Activated CD8-positive, alpha-beta T cell treated with anti-CD3 and anti-CD28 coated beads, Interleukin-2, amount 10 ng/mL, durations not matched to agents 7 days and 5 days (primary cell): ENCODE measurements around the gene RNF207. TPM values are rescaled to one million over a fixed set of nuclear protein-coding genes. Genes with fewer than 3 reads are reported as not detected.

Source experiments
- ATAC-seq: fragments of 150-1000 bp; cut with Tn5 transposase; one replicate; pipeline ENCODE4 v1.10.0; 2021; ENCODE audit warnings: moderate library complexity
- CTCF ChIA-PET: fragments of 350-600 bp; sonication (Branson Sonifier 250); formaldehyde crosslinking; loops from one replicate; lab custom pipeline; 2021; ENCODE audit warnings: antibody characterized with exemption; lab: Charles Lee
- POLR2A ChIA-PET: fragments of 350-600 bp; sonication (Branson Sonifier 250); formaldehyde crosslinking; loops from one replicate; lab custom pipeline; 2021; ENCODE audit warnings: antibody characterized with exemption; lab: Charles Lee
- DNase-seq: peaks from one replicate; pipeline ENCODE4 v3.0.0-alpha.2; 2020
- H3K27ac Mint-ChIP-seq: one replicate; pipeline ENCODE4 v1.8.0; 2021; ENCODE audit warnings: mild to moderate bottlenecking, mixed read lengths
- H3K27me3 Mint-ChIP-seq: one replicate; pipeline ENCODE4 v1.8.0; 2021; ENCODE audit warnings: low read depth, mixed read lengths
- H3K36me3 Mint-ChIP-seq: one replicate; pipeline ENCODE4 v1.8.0; 2021; ENCODE audit warnings: low read depth, mixed read lengths
- H3K4me1 Mint-ChIP-seq: one replicate; pipeline ENCODE4 v1.8.0; 2021; ENCODE audit warnings: low read depth, mixed read lengths
- H3K4me3 Mint-ChIP-seq: one replicate; pipeline ENCODE4 v1.8.0; 2021; ENCODE audit warnings: mild to moderate bottlenecking, mixed read lengths
- H3K9me3 Mint-ChIP-seq: one replicate; pipeline ENCODE4 v1.8.0; 2022; ENCODE audit warnings: mixed read lengths; ENCODE audit not compliant: insufficient read depth
- total RNA-seq, 2 experiments: library from RNA; stranded (reverse); gene quantifications; one replicate each; pipeline ENCODE4 v1.2.3, GENCODE V29; 2021

RNF207 gene
- total RNA-seq, 2 experiments from 2014 or later = 1.6 to 2.0 TPM

DNA sequence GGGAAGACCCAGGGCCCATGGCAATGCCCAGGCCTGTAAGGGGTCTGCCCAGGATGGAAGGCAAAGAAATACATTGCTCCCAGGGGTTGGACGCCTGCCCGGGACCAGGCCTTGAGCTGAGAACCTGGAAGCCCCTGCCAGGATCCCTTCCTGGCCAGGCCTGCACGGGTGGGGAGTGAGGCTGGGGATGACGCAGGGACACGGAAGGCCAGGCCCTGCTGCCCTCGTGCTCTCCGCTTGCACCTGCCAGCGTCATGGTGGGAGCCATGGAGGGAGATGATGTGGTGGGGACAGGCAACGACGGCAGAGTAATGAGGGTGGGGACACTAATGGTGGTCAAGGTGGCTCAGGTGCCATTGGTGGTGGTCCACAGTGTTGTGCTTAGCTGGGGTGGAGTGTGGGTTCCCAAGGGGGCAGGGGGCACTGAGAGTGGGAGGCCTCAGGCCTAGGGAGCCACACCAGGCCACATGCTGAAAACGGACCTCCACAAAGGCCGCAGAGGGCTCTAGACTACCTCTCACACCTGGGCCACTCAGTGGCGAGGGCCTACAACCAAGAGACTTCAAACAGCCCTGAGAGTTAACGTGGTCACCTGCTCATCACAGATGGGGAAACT lies 42.4 kb downstream of the RNF207 start:
- CTCF ChIA-PET = interaction anchor here (0.9 to 5.1 kb wide), 11 partner anchors 12 to 232 kb away, joined by 3 to 73 read pairs (median 6); partner anchors contain the start of genes ACOT7 and ICMT
- H3K4me1 Mint-ChIP-seq = peaks cover 12% of the 10 kb centered on the region
- H3K27me3 Mint-ChIP-seq = peaks cover 58% of the 10 kb centered on the region
- no peaks in the 10 kb centered on the region for H3K36me3 Mint-ChIP-seq
- ATAC-seq (no peak), DNase-seq (no peak)
- POLR2A ChIA-PET = no interaction called here
- H3K9me3 Mint-ChIP-seq = no peaks in the 10 kb centered on the region
- H3K4me3 Mint-ChIP-seq = no peak overlapping the region
- H3K27ac Mint-ChIP-seq = no peak overlapping the region

DNA sequence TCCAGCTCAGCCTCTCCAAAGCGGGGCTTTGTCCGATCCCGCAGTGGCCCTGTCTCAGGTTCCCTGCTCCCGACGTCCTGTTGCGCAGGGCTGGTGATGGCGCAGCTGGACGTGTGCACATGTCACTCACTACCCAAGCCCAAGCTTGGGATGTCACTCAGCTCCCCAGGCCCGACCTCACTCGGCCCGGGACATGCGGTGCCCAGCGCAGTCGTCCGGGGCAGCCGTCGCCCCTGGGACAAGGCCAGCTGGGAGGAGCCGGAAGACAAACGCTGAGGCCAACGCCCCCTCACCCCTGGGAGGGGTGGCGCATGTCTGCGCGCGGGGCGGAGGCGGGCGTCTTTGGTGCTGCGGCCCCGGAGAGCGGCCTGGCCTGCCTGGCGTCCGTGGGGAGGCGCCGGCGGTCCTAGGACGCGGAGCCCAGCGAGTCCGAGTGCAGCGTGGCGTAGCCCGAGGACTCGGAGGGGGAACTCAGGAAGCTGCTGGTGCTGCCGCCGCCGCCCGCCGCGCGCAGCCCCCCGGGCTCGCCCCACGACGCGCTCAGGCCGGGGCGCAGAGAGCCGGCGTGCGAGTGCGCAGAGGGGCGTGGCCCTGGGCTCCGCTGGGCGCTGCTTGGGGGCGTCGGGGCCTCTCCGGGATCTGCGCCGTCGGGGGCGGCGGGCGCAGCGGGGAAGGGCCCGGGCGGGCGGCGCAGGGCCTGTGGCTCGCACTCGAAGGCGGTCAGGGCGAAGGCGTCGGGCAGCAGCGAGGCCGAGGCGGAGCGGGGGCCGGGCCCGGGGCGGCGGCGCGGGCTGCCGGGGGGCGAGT lies 43.2 kb downstream of the RNF207 start:
- Mint-ChIP-seq H3K36me3 (no peaks in the 10 kb centered on the region), H3K4me1 (peaks cover 12% of the 10 kb centered on the region), H3K27ac (no peak overlapping the region), H3K9me3 (no peaks in the 10 kb centered on the region), H3K4me3 (no peak overlapping the region), H3K27me3 (peaks cover 50% of the 10 kb centered on the region)
- POLR2A ChIA-PET = no interaction called here
- no peak for ATAC-seq
- CTCF ChIA-PET = interaction anchor here (3.4 to 5.1 kb wide), 5 partner anchors 12 to 154 kb away, joined by 18 to 73 read pairs (median 30); partner anchors contain the start of genes ACOT7 and ICMT
- no peak for DNase-seq

GRCh38 chr1:6249739-6250689 lies 44.1 kb downstream of the RNF207 start:
- no peaks in the 10 kb centered on the region for H3K9me3 Mint-ChIP-seq
- no peak for ATAC-seq

GRCh38 chr1:6251233-6251632 lies 45.3 kb downstream of the RNF207 start:
- ATAC-seq (no peak), DNase-seq (no peak)
- H3K27ac Mint-ChIP-seq = no peak overlapping the region
- CTCF ChIA-PET = no interaction called here
- no peaks in the 10 kb centered on the region for H3K9me3 Mint-ChIP-seq
- POLR2A ChIA-PET = no interaction called here
- H3K27me3 Mint-ChIP-seq = peaks cover 42% of the 10 kb centered on the region
- H3K4me3 Mint-ChIP-seq = no peak overlapping the region
- peaks cover 8% of the 10 kb centered on the region for H3K4me1 Mint-ChIP-seq
- no peaks in the 10 kb centered on the region for H3K36me3 Mint-ChIP-seq

More at GRCh38 chr1:6249739-6250689, 44.1 kb downstream of the RNF207 start:
- ChIA-PET CTCF (interaction anchor here (0.5 kb wide), 1 partner anchor 55 kb away, joined by 3 read pairs; no protein-coding TSS in a partner anchor), POLR2A (no interaction called here)
- H3K36me3 Mint-ChIP-seq = no peaks in the 10 kb centered on the region
- peaks cover 12% of the 10 kb centered on the region for H3K4me1 Mint-ChIP-seq
- DNase-seq = no peak
- peaks cover 43% of the 10 kb centered on the region for H3K27me3 Mint-ChIP-seq
- H3K27ac Mint-ChIP-seq = no peak overlapping the region
- H3K4me3 Mint-ChIP-seq = no peak overlapping the region

DNA sequence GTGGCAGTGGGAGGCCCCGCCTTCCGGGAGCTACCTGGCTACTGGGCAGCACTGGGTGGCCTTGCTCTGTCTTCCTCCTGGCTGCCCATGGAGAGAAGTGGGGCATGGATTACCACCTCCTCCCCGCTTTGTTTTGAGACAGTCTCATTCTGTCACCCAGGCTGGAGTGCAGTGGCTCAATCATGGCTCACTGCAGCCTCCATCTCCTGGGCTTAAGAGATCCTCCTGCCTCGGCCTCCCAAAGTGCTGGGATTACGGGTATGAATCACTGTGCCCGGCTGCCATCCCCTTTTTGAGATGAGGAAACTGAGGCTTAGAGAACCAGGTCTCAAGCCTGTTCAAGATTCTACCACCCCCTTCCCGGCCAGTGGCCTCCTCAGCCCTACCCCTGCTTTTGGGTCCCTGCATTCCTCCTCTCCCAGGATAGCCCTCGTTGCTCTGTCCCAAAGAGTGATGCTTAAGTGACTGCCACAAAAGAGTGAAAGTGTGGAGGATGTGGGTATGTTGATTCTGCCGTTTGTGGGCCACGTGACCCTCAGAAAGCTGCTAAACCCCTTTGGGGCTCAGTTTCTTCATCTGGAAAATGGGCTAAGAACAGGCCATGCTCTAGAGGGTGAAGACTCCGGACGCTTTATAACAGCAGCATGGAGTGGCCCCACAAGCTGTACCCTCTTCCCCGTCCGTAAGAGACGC lies 45.9 kb downstream of the RNF207 start:
- DNase-seq (no peak), ATAC-seq (no peak)
- Mint-ChIP-seq H3K36me3 (no peaks in the 10 kb centered on the region), H3K27ac (no peak overlapping the region), H3K4me3 (no peak overlapping the region), H3K27me3 (peaks cover 37% of the 10 kb centered on the region), H3K4me1 (peaks cover 2% of the 10 kb centered on the region), H3K9me3 (no peaks in the 10 kb centered on the region)
- POLR2A ChIA-PET = no interaction called here
- CTCF ChIA-PET = no interaction called here

DNA sequence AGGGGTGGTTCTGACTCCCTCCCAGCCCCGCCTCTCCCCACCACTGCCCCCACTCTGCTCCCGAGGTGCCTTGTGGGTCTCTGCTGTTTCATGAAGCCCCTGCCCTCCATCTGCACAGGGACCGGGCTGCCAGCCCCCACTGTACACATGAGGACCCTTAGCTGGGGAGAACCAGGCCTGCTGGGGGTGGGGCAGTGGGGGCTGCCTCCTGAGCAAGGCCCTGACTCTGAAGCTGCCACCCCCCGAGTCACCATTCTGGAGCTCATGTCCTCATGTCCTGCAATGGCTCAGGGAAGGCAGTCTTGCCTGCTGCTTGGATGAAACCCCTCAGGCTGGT lies 46.4 kb downstream of the RNF207 start:
- Mint-ChIP-seq H3K4me1 (peaks cover 2% of the 10 kb centered on the region), H3K27ac (no peak overlapping the region), H3K4me3 (no peak overlapping the region), H3K27me3 (peaks cover 32% of the 10 kb centered on the region), H3K9me3 (no peaks in the 10 kb centered on the region), H3K36me3 (no peaks in the 10 kb centered on the region)
- ChIA-PET CTCF (interaction anchor here (0.8 kb wide), 1 partner anchor 153 kb away, joined by 3 read pairs; no protein-coding TSS in a partner anchor), POLR2A (no interaction called here)
- no peak for DNase-seq
- no peak for ATAC-seq

GRCh38 chr1:6253380-6253779 lies 47.5 kb downstream of the RNF207 start:
- H3K27me3 Mint-ChIP-seq = peaks cover 23% of the 10 kb centered on the region
- H3K4me3 Mint-ChIP-seq = no peak overlapping the region
- ChIA-PET POLR2A (no interaction called here), CTCF (interaction anchor here (1.0 kb wide), 1 partner anchor 9 kb away, joined by 3 read pairs; no protein-coding TSS in a partner anchor)
- DNase-seq (no peak), ATAC-seq (no peak)
- no peak overlapping the region for H3K27ac Mint-ChIP-seq
- no peaks in the 10 kb centered on the region for H3K36me3 Mint-ChIP-seq
- peaks cover 2% of the 10 kb centered on the region for H3K4me1 Mint-ChIP-seq
- H3K9me3 Mint-ChIP-seq = no peaks in the 10 kb centered on the region

DNA sequence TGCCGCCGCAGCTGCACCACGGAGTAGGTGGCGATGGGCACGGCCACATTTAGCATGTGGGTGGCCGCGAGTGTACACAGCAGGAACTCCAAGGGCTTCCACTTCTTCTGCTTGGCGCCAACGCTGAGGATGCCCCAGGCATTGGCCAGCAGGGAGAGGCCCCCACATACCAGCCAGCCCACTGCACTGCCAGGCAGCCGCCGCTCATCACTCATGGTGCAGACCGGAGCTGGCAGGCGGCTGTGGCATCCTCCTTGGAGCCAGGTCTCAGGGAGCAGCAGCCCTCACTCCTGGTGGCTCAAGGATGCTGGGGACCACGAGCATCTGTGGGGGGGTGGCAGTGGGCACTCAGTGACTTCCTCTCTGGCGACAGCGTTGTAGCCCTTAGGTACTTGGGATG lies 48.8 kb downstream of the RNF207 start:
- H3K27me3 Mint-ChIP-seq = peaks cover 22% of the 10 kb centered on the region
- no peaks in the 10 kb centered on the region for H3K36me3 Mint-ChIP-seq
- no peak overlapping the region for H3K27ac Mint-ChIP-seq
- DNase-seq (no peak), ATAC-seq (no peak)
- H3K9me3 Mint-ChIP-seq = no peaks in the 10 kb centered on the region
- H3K4me1 Mint-ChIP-seq = peaks cover 2% of the 10 kb centered on the region
- H3K4me3 Mint-ChIP-seq = no peak overlapping the region
- ChIA-PET CTCF (interaction anchor here (1.2 kb wide), 1 partner anchor 8 kb away, joined by 5 read pairs; no protein-coding TSS in a partner anchor), POLR2A (no interaction called here)

DNA sequence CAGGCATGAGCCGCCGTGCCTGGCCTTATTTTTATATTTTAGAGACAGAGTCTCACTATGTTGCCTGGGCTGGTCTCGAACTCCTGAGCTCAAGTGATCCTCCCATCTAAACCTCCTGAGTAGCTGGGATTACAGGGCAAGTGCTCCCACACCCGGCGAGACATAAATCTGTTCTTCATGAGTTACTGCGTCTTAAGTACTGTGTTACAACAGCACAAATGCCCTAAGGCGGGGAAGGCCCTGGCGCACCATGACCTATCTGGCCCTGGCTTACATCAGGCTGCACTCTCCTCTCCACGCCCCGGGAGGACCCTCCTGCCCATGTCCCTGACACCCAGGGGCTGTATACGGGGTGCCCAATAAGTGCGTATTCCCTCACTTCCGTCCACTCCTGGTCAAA lies 50.7 kb downstream of the RNF207 start:
- DNase-seq (no peak), ATAC-seq (no peak)
- H3K27me3 Mint-ChIP-seq = peaks cover 13% of the 10 kb centered on the region
- no peak overlapping the region for H3K27ac Mint-ChIP-seq
- peaks cover 4% of the 10 kb centered on the region for H3K4me1 Mint-ChIP-seq
- ChIA-PET POLR2A (no interaction called here), CTCF (interaction anchor here (0.6 kb wide), 1 partner anchor 19 kb away, joined by 3 read pairs; no protein-coding TSS in a partner anchor)
- H3K4me3 Mint-ChIP-seq = no peak overlapping the region
- no peaks in the 10 kb centered on the region for H3K9me3 Mint-ChIP-seq
- no peaks in the 10 kb centered on the region for H3K36me3 Mint-ChIP-seq

GRCh38 chr1:6257541-6258069 lies 51.7 kb downstream of the RNF207 start:
- DNase-seq (no peak), ATAC-seq (no peak)
- no peak overlapping the region for H3K4me3 Mint-ChIP-seq
- peaks cover 6% of the 10 kb centered on the region for H3K4me1 Mint-ChIP-seq
- no peaks in the 10 kb centered on the region for H3K9me3 Mint-ChIP-seq
- ChIA-PET CTCF (interaction anchor here (1.1 to 1.4 kb wide), 2 partner anchors 13 to 105 kb away, joined by 3 to 4 read pairs; no protein-coding TSS in a partner anchor), POLR2A (no interaction called here)
- H3K36me3 Mint-ChIP-seq = no peaks in the 10 kb centered on the region
- no peak overlapping the region for H3K27ac Mint-ChIP-seq
- H3K27me3 Mint-ChIP-seq = peaks cover 13% of the 10 kb centered on the region
